ENCODE data around the gene SDF2L1. TPM values are rescaled to one million over a fixed set of nuclear protein-coding genes. Genes with fewer than 3 reads are reported as not detected.
A peak's percentile ranks its signal among the peaks of the same experiment; 100 is the strongest.

The SDF2L1 gene
- total and polyA plus RNA-seq, 9 of the 15 experiments (the other 6 are each of a cell fraction or from before 2014, with no cell fraction given) = 15.1 to 989 (median 124) TPM

GRCh38 chr22:21615731-21616130, 26.4 kb upstream of the SDF2L1 start (continued):
- no peak for TF ChIP-seq AFF4 (CRISPR knock-in tag; IDR thresholded peaks at IDR 0.05)
- TF ChIP-seq ZNF79 (CRISPR knock-in tag; IDR thresholded peaks at IDR 0.05; ENCODE audit: low read depth) = no peak
- TF ChIP-seq, protein P1, sequence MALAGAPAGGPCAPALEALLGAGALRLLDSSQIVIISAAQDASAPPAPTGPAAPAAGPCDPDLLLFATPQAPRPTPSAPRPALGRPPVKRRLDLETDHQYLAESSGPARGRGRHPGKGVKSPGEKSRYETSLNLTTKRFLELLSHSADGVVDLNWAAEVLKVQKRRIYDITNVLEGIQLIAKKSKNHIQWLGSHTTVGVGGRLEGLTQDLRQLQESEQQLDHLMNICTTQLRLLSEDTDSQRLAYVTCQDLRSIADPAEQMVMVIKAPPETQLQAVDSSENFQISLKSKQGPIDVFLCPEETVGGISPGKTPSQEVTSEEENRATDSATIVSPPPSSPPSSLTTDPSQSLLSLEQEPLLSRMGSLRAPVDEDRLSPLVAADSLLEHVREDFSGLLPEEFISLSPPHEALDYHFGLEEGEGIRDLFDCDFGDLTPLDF (CRISPR knock-in tag; IDR thresholded peaks at IDR 0.05) = peak; percentile 60; the same call in 1 of the 2 replicates
- TF ChIP-seq XRCC5 (IDR thresholded peaks at IDR 0.05; ENCODE audit: low read depth, low read length) = no peak
- TF ChIP-seq ZNF699 (CRISPR knock-in tag; IDR thresholded peaks at IDR 0.05; ENCODE audit: insufficient replicate concordance) = no peak
- TF ChIP-seq FOXM1 (IDR thresholded peaks at IDR 0.05; ENCODE audit: low read depth) = no peak
- no peak for TF ChIP-seq FOXM1 (CRISPR knock-in tag; IDR thresholded peaks at IDR 0.05; ENCODE audit: low read depth)
- no peak for TF ChIP-seq ZBTB17 (CRISPR knock-in tag; IDR thresholded peaks at IDR 0.05)
- no peak for TF ChIP-seq TSC22D4 (tag; IDR thresholded peaks at IDR 0.05)
- TF ChIP-seq HLTF (IDR thresholded peaks at IDR 0.05) = no peak
- TF ChIP-seq, protein P2, sequence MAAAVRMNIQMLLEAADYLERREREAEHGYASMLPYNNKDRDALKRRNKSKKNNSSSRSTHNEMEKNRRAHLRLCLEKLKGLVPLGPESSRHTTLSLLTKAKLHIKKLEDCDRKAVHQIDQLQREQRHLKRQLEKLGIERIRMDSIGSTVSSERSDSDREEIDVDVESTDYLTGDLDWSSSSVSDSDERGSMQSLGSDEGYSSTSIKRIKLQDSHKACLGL (CRISPR knock-in tag; IDR thresholded peaks at IDR 0.05; ENCODE audit: borderline replicate concordance, poor library complexity, severe bottlenecking) = no peak
- no peak for TF ChIP-seq EP300 (IDR thresholded peaks at IDR 0.05; ENCODE audit: low read length)
- TF ChIP-seq TEAD4 (IDR thresholded peaks at IDR 0.05; ENCODE audit: low read length) = no peak
- TF ChIP-seq TEAD4 (CRISPR knock-in tag; IDR thresholded peaks at IDR 0.05; ENCODE audit: borderline replicate concordance) = no peak
- TF ChIP-seq EGR1 (conservative IDR thresholded peaks at IDR 0.05) = no peak
- TF ChIP-seq MAFF (IDR thresholded peaks at IDR 0.05; ENCODE audit: low read length) = no peak
- TF ChIP-seq, protein P3, sequence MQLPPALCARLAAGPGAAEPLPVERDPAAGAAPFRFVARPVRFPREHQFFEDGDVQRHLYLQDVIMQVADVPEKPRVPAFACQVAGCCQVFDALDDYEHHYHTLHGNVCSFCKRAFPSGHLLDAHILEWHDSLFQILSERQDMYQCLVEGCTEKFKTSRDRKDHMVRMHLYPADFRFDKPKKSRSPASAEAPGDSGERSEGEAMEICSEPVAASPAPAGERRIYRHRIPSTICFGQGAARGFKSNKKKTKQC (CRISPR knock-in tag; IDR thresholded peaks at IDR 0.05) = no peak
- TF ChIP-seq KLF16 (IDR thresholded peaks at IDR 0.05) = no peak
- TF ChIP-seq, protein P4, sequence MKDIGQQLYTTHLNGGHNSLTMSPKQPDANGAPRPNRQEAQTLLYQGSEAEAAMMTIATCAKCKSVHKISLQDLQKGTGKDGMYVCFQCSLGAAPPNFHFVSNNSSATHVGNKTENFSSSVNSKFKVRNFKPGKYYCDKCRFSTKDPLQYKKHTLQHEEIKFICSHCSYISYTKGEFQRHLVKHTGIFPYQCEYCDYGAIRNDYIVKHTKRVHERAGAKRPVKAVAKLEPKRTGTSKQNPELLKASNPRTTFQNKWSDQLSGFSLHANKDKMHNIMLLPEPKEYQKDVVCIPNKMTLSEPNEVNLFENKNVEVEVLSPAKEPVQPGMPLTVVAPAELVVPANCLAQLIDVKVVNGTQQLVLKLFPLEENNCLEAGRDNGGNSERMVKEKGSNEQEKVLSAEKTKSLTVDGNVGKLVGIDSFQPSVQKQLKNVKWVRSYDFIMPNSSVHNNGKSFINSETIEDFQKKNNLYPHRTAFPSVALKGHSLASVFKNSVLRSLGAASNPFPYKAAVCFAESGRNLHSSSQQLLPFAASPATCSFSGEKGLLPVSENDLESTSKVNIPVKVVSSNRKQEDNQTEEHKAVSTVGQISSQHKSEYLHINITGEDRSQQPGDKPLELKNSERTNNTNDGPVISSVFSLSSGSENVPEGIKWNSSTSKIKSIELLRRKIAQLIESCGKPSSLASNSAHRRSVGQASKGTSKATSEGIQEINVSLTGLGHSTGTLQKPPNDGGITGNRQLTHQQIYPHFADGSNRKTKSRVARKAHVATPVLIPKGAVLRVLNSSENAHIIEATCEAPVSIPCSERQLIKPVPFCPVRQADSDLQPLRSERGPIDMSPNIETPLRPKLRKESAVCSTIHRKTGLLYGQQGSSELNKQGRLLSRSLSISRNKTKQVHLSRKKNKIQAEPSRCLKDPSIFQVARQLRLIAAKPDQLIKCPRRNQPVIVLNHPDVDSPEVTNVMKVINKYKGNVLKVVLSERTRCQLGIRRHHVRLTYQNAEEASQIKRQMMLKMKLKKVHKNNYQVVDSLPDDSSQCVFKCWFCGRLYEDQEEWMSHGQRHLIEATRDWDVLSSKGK (CRISPR knock-in tag; IDR thresholded peaks at IDR 0.05) = no peak
- TF ChIP-seq FOS (IDR thresholded peaks at IDR 0.05; ENCODE audit: extremely low read depth, insufficient read length) = no peak
- TF ChIP-seq WHSC1 (IDR thresholded peaks at IDR 0.05; ENCODE audit: low read length) = peak; percentile 57
- TF ChIP-seq CHD2 (IDR thresholded peaks at IDR 0.05; ENCODE audit: low read depth, low read length) = 0 out of 2 replicates have a peak, but pooled peaks have one; percentile 9
